ENCODE measurements around the gene ZFHX3. TPM values are rescaled to one million over a fixed set of nuclear protein-coding genes. Genes with fewer than 3 reads are reported as not detected.
"Not testable (repeated sequence)": the region's sequence is repeated elsewhere in the genome, so short reads cannot be mapped to it uniquely, and the experiment has no call there.

ZFHX3 gene
- total RNA-seq, 2 experiments from 2014 or later, result 0.21 to 0.68 TPM

- no peaks in the 10 kb centered on the region for H3K4me1 Mint-ChIP-seq (ENCODE audit: low read depth)
- no peak overlapping the region for H3K4me3 Mint-ChIP-seq
- intact Hi-C loops (cut with micrococcal nuclease), result no loop called here
- POLR2A ChIA-PET, result interaction anchor here (0.6 kb wide), 1 partner anchor 311 kb away, joined by 3 read pairs; no protein-coding TSS in a partner anchor
- no peaks in the 10 kb centered on the region for H3K27me3 Mint-ChIP-seq
- H3K9me3 Mint-ChIP-seq, result peaks cover 9% of the 10 kb centered on the region
- no peak overlapping the region for H3K27ac Mint-ChIP-seq
- CTCF ChIA-PET, result no interaction called here
- no peak for DNase-seq
- H3K36me3 Mint-ChIP-seq, result no peaks in the 10 kb centered on the region
Measured at GRCh38 chr16:73000020-73000906, 47.7 kb downstream of the ZFHX3 start.

- DNase-seq, result no peak
- ChIA-PET POLR2A (interaction anchor here (0.6 kb wide), 1 partner anchor 311 kb away, joined by 3 read pairs; no protein-coding TSS in a partner anchor), CTCF (no interaction called here)
- Mint-ChIP-seq H3K27me3 (no peaks in the 10 kb centered on the region), H3K36me3 (no peaks in the 10 kb centered on the region), H3K27ac (no peak overlapping the region), H3K4me1 (ENCODE audit: low read depth) (no peaks in the 10 kb centered on the region), H3K4me3 (no peak overlapping the region), H3K9me3 (peaks cover 9% of the 10 kb centered on the region)
- intact Hi-C loops (cut with micrococcal nuclease), result no loop called here
Measured at GRCh38 chr16:72999541-73000019, 48.3 kb downstream of the ZFHX3 start.

GRCh38 chr16:72997141-72997542, 50.8 kb downstream of the ZFHX3 start:
- ChIA-PET CTCF (no interaction called here), POLR2A (no interaction called here)
- no peak for DNase-seq

GRCh38 chr16:72996291-72997062, 51.5 kb downstream of the ZFHX3 start:
- CTCF ChIA-PET, result no interaction called here
- POLR2A ChIA-PET, result no interaction called here

More at GRCh38 chr16:72997141-72997542, 50.8 kb downstream of the ZFHX3 start:
- no peak overlapping the region for H3K27ac Mint-ChIP-seq
- H3K9me3 Mint-ChIP-seq, result peaks cover 9% of the 10 kb centered on the region
- H3K27me3 Mint-ChIP-seq, result no peaks in the 10 kb centered on the region
- H3K4me3 Mint-ChIP-seq, result no peak overlapping the region
- H3K36me3 Mint-ChIP-seq, result no peaks in the 10 kb centered on the region
- H3K4me1 Mint-ChIP-seq (ENCODE audit: low read depth), result no peaks in the 10 kb centered on the region
- intact Hi-C loops (cut with micrococcal nuclease), result no loop called here

GRCh38 chr16:72995882-72996270, 52.1 kb downstream of the ZFHX3 start:
- H3K9me3 Mint-ChIP-seq; H3K27ac Mint-ChIP-seq; CTCF ChIA-PET; DNase-seq; H3K4me1 Mint-ChIP-seq (ENCODE audit: low read depth); H3K36me3 Mint-ChIP-seq; POLR2A ChIA-PET; intact Hi-C loops (cut with micrococcal nuclease); H3K4me3 Mint-ChIP-seq; H3K27me3 Mint-ChIP-seq: not testable (repeated sequence)

More at GRCh38 chr16:72996291-72997062, 51.5 kb downstream of the ZFHX3 start:
- Mint-ChIP-seq H3K4me1 (ENCODE audit: low read depth) (no peaks in the 10 kb centered on the region), H3K27me3 (no peaks in the 10 kb centered on the region), H3K36me3 (no peaks in the 10 kb centered on the region), H3K27ac (no peak overlapping the region), H3K4me3 (no peak overlapping the region), H3K9me3 (peaks cover 9% of the 10 kb centered on the region)
- intact Hi-C loops (cut with micrococcal nuclease), result no loop called here
- no peak for DNase-seq

GRCh38 chr16:72995151-72995881, 52.6 kb downstream of the ZFHX3 start:
- ChIA-PET CTCF (interaction anchor here (0.5 kb wide), 1 partner anchor 450 kb away, joined by 3 read pairs; no protein-coding TSS in a partner anchor), POLR2A (no interaction called here)
- Mint-ChIP-seq H3K4me1 (ENCODE audit: low read depth) (no peaks in the 10 kb centered on the region), H3K4me3 (no peak overlapping the region), H3K27me3 (no peaks in the 10 kb centered on the region), H3K9me3 (no peaks in the 10 kb centered on the region), H3K36me3 (no peaks in the 10 kb centered on the region), H3K27ac (no peak overlapping the region)
- intact Hi-C loops (cut with micrococcal nuclease), result no loop called here
- no peak for DNase-seq

- Mint-ChIP-seq H3K4me1 (ENCODE audit: low read depth) (no peaks in the 10 kb centered on the region), H3K9me3 (no peaks in the 10 kb centered on the region), H3K27ac (no peak overlapping the region), H3K36me3 (no peaks in the 10 kb centered on the region), H3K4me3 (no peak overlapping the region), H3K27me3 (no peaks in the 10 kb centered on the region)
- CTCF ChIA-PET, result no interaction called here
- DNase-seq, result no peak
- POLR2A ChIA-PET, result no interaction called here
- intact Hi-C loops (cut with micrococcal nuclease), result no loop called here
Measured at GRCh38 chr16:72992142-72992601, 55.8 kb downstream of the ZFHX3 start.

GRCh38 chr16:72991644-72992043, 56.3 kb downstream of the ZFHX3 start:
- intact Hi-C loops (cut with micrococcal nuclease), result no loop called here
- DNase-seq, result no peak
- Mint-ChIP-seq H3K4me3 (no peak overlapping the region), H3K9me3 (no peaks in the 10 kb centered on the region), H3K36me3 (no peaks in the 10 kb centered on the region), H3K4me1 (ENCODE audit: low read depth) (no peaks in the 10 kb centered on the region), H3K27me3 (no peaks in the 10 kb centered on the region), H3K27ac (no peak overlapping the region)
- POLR2A ChIA-PET, result no interaction called here
- CTCF ChIA-PET, result no interaction called here

GRCh38 chr16:72991211-72991610, 56.7 kb downstream of the ZFHX3 start:
- Mint-ChIP-seq H3K9me3 (no peaks in the 10 kb centered on the region), H3K4me3 (no peak overlapping the region), H3K36me3 (no peaks in the 10 kb centered on the region), H3K27ac (no peak overlapping the region), H3K27me3 (no peaks in the 10 kb centered on the region), H3K4me1 (ENCODE audit: low read depth) (no peaks in the 10 kb centered on the region)
- POLR2A ChIA-PET, result no interaction called here
- no peak for DNase-seq
- intact Hi-C loops (cut with micrococcal nuclease), result no loop called here
- CTCF ChIA-PET, result no interaction called here

GRCh38 chr16:72990571-72990970, 57.4 kb downstream of the ZFHX3 start:
- H3K4me3 Mint-ChIP-seq, result no peak overlapping the region
- H3K4me1 Mint-ChIP-seq (ENCODE audit: low read depth), result no peaks in the 10 kb centered on the region
- no peaks in the 10 kb centered on the region for H3K27me3 Mint-ChIP-seq
- H3K36me3 Mint-ChIP-seq, result no peaks in the 10 kb centered on the region
- ChIA-PET POLR2A (no interaction called here), CTCF (no interaction called here)
- no peak for DNase-seq
- no peak overlapping the region for H3K27ac Mint-ChIP-seq
- H3K9me3 Mint-ChIP-seq, result no peaks in the 10 kb centered on the region
- intact Hi-C loops (cut with micrococcal nuclease), result no loop called here

GRCh38 chr16:72989579-72990551, 58.1 kb downstream of the ZFHX3 start:
- H3K36me3 Mint-ChIP-seq, result no peaks in the 10 kb centered on the region
- ChIA-PET CTCF (no interaction called here), POLR2A (no interaction called here)
- H3K27ac Mint-ChIP-seq, result no peak overlapping the region
- H3K4me1 Mint-ChIP-seq (ENCODE audit: low read depth), result no peaks in the 10 kb centered on the region
- H3K9me3 Mint-ChIP-seq, result no peaks in the 10 kb centered on the region
- no peaks in the 10 kb centered on the region for H3K27me3 Mint-ChIP-seq
- intact Hi-C loops (cut with micrococcal nuclease), result no loop called here
- DNase-seq, result no peak
- H3K4me3 Mint-ChIP-seq, result no peak overlapping the region
